ENCODE results near the gene DMRTB1. TPM values are rescaled to one million over a fixed set of nuclear protein-coding genes. Genes with fewer than 3 reads are reported as not detected.

The DMRTB1 gene
- total and polyA plus RNA-seq, 2 of the 8 experiments (the other 6 are each of a cell fraction or from before 2014, with no cell fraction given) = 0.06 to 0.35 TPM

GRCh38 chr1:53458634-53459033, 565 bp upstream of the DMRTB1 start:
- H2BK5ac ChIP-seq (ENCODE audit: low read depth, low read length) = no peak overlapping the region
- H3K4me3 ChIP-seq (ENCODE audit: extremely low read depth in 1 of 4, insufficient read depth in 2 of 4, low read depth in 3 of 4, low read length in 4 of 4) = no peak overlapping the region
- H3K18ac ChIP-seq (ENCODE audit: extremely low read depth, low read length) = no peak overlapping the region
- no peak overlapping the region for H3K4ac ChIP-seq (replicated peaks; ENCODE audit: insufficient read length, low read depth, low read length)
- no peak overlapping the region for H3K23ac ChIP-seq (ENCODE audit: insufficient read length)
- FAIRE-seq (no peak), DNase-seq (ENCODE audit: low read depth in 1 of 2, low spot score in 2 of 2) (no peak)
- H3K9ac ChIP-seq (replicated peaks in 1 of 4; ENCODE audit: extremely low read depth in 1 of 4, low read depth in 3 of 4, low read length in 3 of 4) = no peak overlapping the region
- H3K36me3 ChIP-seq (ENCODE audit: control insufficient read depth in 2 of 4, insufficient read depth in 4 of 4, low read length in 3 of 4) = no peaks in the 10 kb centered on the region
- no peak overlapping the region for H4K8ac ChIP-seq (ENCODE audit: extremely low read depth, insufficient read depth, low read length)
- no peak overlapping the region for H2BK20ac ChIP-seq (ENCODE audit: low read length)
- H4K91ac ChIP-seq (replicated peaks; ENCODE audit: insufficient read length, low read length) = no peak overlapping the region
- H3K4me1 ChIP-seq (replicated peaks in 1 of 4; ENCODE audit: control insufficient read depth in 3 of 4, insufficient read depth in 4 of 4, low read length in 3 of 4) = no peaks in the 10 kb centered on the region; a peak in 4 of 7 replicates
- H4K5ac ChIP-seq (ENCODE audit: insufficient read length, low read depth, low read length) = no peak overlapping the region
- POLR2A ChIA-PET (ENCODE audit: partially characterized antibody) = interaction anchor here (1.8 kb wide), 1 partner anchor 10 kb away, joined by 8 read pairs; no protein-coding TSS in a partner anchor
- CTCF ChIA-PET (ENCODE audit: partially characterized antibody) = interaction anchor here (1.1 to 14.1 kb wide), 4 partner anchors 9 to 65 kb away, joined by 4 to 248 read pairs (median 8); no protein-coding TSS in a partner anchor
- no peak overlapping the region for H2BK15ac ChIP-seq (ENCODE audit: low read length)
- no peaks in the 10 kb centered on the region for H4K20me1 ChIP-seq (replicated peaks in 1 of 2; ENCODE audit: control insufficient read depth in 1 of 2, insufficient read depth in 2 of 2, low read length in 2 of 2)
- H3K56ac ChIP-seq (replicated peaks; ENCODE audit: insufficient read length, low read depth, low read length) = no peak overlapping the region
- H3K14ac ChIP-seq (ENCODE audit: insufficient read length) = no peak overlapping the region
- H3K9me3 ChIP-seq (ENCODE audit: insufficient read depth in 2 of 2, low read depth in 1 of 2, low read length in 1 of 2) = peaks cover 0 to 2% of the 10 kb centered on the region in 2 experiments; a peak in 1 of 4 replicates
- H2BK12ac ChIP-seq (ENCODE audit: low read depth, low read length) = no peak overlapping the region
- no peak overlapping the region for H2AK5ac ChIP-seq (ENCODE audit: low read depth, low read length)
- TF ChIP-seq E2F6 (IDR thresholded peaks at IDR 0.05) (no peak), ASH2L (IDR thresholded peaks at IDR 0.05; ENCODE audit: low read length) (no peak), FOSL1 (IDR thresholded peaks at IDR 0.05; ENCODE audit: insufficient read depth, low read depth, low read length) (no peak), ATF2 (IDR thresholded peaks at IDR 0.05; ENCODE audit: low read length) (no peak), EZH2 (IDR thresholded peaks at IDR 0.05; ENCODE audit: low read depth, low read length, severe bottlenecking) (no peak), CTBP2 (IDR thresholded peaks at IDR 0.05; ENCODE audit: borderline replicate concordance, insufficient read depth, insufficient read length, low read length) (no peak), CEBPB (IDR thresholded peaks at IDR 0.05; ENCODE audit: low read depth, low read length) (no peak), HDAC2 (IDR thresholded peaks at IDR 0.05; ENCODE audit: borderline replicate concordance in 1 of 2, low read depth in 2 of 2, low read length in 2 of 2) (no peak), EGR1 (IDR thresholded peaks at IDR 0.05; ENCODE audit: borderline replicate concordance, low read depth, low read length) (no peak)
- H3K27ac ChIP-seq (ENCODE audit: low read depth, low read length) = no peak overlapping the region
- H3K79me2 ChIP-seq (ENCODE audit: control insufficient read depth in 1 of 2, insufficient read depth in 2 of 2, low read length in 2 of 2) = no peaks in the 10 kb centered on the region
- no peak overlapping the region for H2AFZ ChIP-seq (ENCODE audit: low read length)
- H3K79me1 ChIP-seq (ENCODE audit: low read depth, low read length) = no peaks in the 10 kb centered on the region
- H3K27me3 ChIP-seq (replicated peaks in 1 of 4; ENCODE audit: control insufficient read depth in 3 of 4, extremely low read depth in 1 of 4, insufficient read depth in 3 of 4, low read length in 3 of 4) = peaks cover 0 to 4% (median 0%) of the 10 kb centered on the region in 4 experiments; a peak in 2 of 7 replicates
- H3K4me2 ChIP-seq (ENCODE audit: insufficient read depth in 1 of 2, low read depth in 2 of 2, low read length in 2 of 2) = no peak overlapping the region
- H2BK120ac ChIP-seq (replicated peaks; ENCODE audit: low read depth, low read length) = no peak overlapping the region
- 91% methylated on average over 3 of the region's 3 CpGs; no CpG with 5 or more reads in 1 of the 2 experiments for WGBS, 2 experiments (ENCODE audit: extremely low coverage in 1 of 2, insufficient coverage in 1 of 2, insufficient read length in 1 of 2, insufficient replicate concordance in 2 of 2, low coverage in 1 of 2, low lambda C conversion rate in 2 of 2, missing lambda C conversion rate in 1 of 2)
- H3K23me2 ChIP-seq (ENCODE audit: low read depth, low read length) = no peaks in the 10 kb centered on the region
